Kidney (tissue), 14 donors: Measurements from ENCODE around the gene CYP2W1. TPM values are rescaled to one million over a fixed set of nuclear protein-coding genes. Genes with fewer than 3 reads are reported as not detected.

Source experiments
- DNase-seq, 5 donors: peaks; one replicate each; pipeline ENCODE4 v3.0.0-alpha.2; 2013 to 2020
- FAIRE-seq: peaks from 2 replicates; lab custom pipeline; 2012; peaks lifted over from hg19 to GRCh38; lab: Jason Lieb, UNC
- H3K27ac ChIP-seq, 2 donors: one replicate each; pipeline ENCODE4 v1.7.0; 2013; ENCODE audit warnings: low read depth in 2 of 2, low read length in 2 of 2, inconsistent platforms in 1 of 2
- H3K27me3 ChIP-seq: one replicate; pipeline ENCODE4 v1.7.1; 2013; ENCODE audit warnings: low read length, inconsistent platforms; ENCODE audit not compliant: control insufficient read depth, insufficient read depth
- H3K36me3 ChIP-seq, 3 donors: one replicate each; pipeline versions ENCODE4 v1.7.0 to v1.7.1; 2013; ENCODE audit warnings: low read length in 3 of 3, control low read depth in 1 of 3, inconsistent platforms in 1 of 3; ENCODE audit not compliant: insufficient read depth in 3 of 3, control insufficient read depth in 2 of 3
- H3K4me1 ChIP-seq, 3 donors: one replicate each; pipeline versions ENCODE4 v1.7.0 to v1.7.1; 2013; ENCODE audit warnings: low read length in 3 of 3, inconsistent platforms in 1 of 3, low read depth in 1 of 3; ENCODE audit not compliant: control insufficient read depth in 2 of 3, insufficient read depth in 2 of 3
- H3K4me3 ChIP-seq, 3 donors: one replicate each; pipeline versions ENCODE4 v1.7.0 to v1.8.1; 2013; ENCODE audit warnings: low read length in 3 of 3, control low read depth in 1 of 3, inconsistent platforms in 1 of 3
- H3K9ac ChIP-seq, 3 donors: one replicate each; pipeline versions ENCODE4 v1.7.0 to v1.7.1; 2013; ENCODE audit warnings: low read length in 3 of 3, control low read depth in 1 of 3, inconsistent platforms in 1 of 3
- H3K9me3 ChIP-seq, 3 donors: one replicate each; pipeline versions ENCODE4 v1.7.0 to v1.7.1; 2013; ENCODE audit warnings: low read length in 3 of 3, control low read depth in 1 of 3, inconsistent platforms in 1 of 3; ENCODE audit not compliant: control insufficient read depth in 2 of 3, insufficient read depth in 1 of 3
- CTCF ChIP-seq: IDR thresholded peaks from 3 replicates; pipeline ENCODE4 v1.5.1; 2012; ENCODE audit warnings: mild to moderate bottlenecking, moderate library complexity, borderline replicate concordance; ENCODE audit not compliant: insufficient read depth; ENCODE audit errors: extremely low read depth
- intact Hi-C: fragments of 100-400 bp; cut with DNase I; formaldehyde crosslinking; loops from one replicate; pipeline ENCODE4 v1.11.1; 2022
- polyA plus RNA-seq: library from polyadenylated mRNA; stranded (reverse); fragments of 350-450 nt; fragmentation: Illumina TruSeq; extraction: RNeasy Lipid Tissue Mini Kit (QIAGEN cat#74804); gene quantifications from one replicate; pipeline ENCODE4 v1.2.3, GENCODE V29; 2014; ENCODE audit warnings: low read depth, low replicate concordance; ENCODE audit not compliant: insufficient read depth
- total RNA-seq: library from RNA; stranded (reverse); fragmentation: NEBNext Ultra II Directional; extraction: Animal tissue kit (Norgen Biotek cat#: 25700); gene quantifications from one replicate; pipeline ENCODE4 v1.2.1, GENCODE V29; 2021
- donor health status: control.
- donor health status: control.
- donor health status: control.
- donor health status: control.
- donor health status: control.
- donor health status: DM: yes; HTN: yes; CAD: no.
- donor health status: Normal renal cell carcinoma (clear cell type).

CYP2W1 gene
- total and polyA plus RNA-seq, 2 donors from 2014 or later = 0.13 to 0.17 TPM

GRCh38 chr7:1013581-1013980 is 30.6 kb downstream of the CYP2W1 start:
- Histone ChIP-seq H3K4me1 (peaks cover 0 to 14% (median 4%) of the 10 kb centered on the region in 3 donors), H3K9ac (no peak overlapping the region), H3K36me3 (peaks cover 2 to 4% (median 2%) of the 10 kb centered on the region in 3 donors), H3K27ac (no peak overlapping the region), H3K27me3 (no peaks in the 10 kb centered on the region), H3K4me3 (no peak overlapping the region), H3K9me3 (peaks cover 0 to 2% (median 0%) of the 10 kb centered on the region in 3 donors)
- no peak for DNase-seq
- FAIRE-seq = no peak
- intact Hi-C loops = no loop called here
- TF ChIP-seq CTCF = no peak

GRCh38 chr7:1014681-1015080 is 31.7 kb downstream of the CYP2W1 start:
- intact Hi-C loops = no loop called here
- H3K4me1 ChIP-seq = peaks cover 0 to 14% (median 4%) of the 10 kb centered on the region in 3 donors
- H3K27me3 ChIP-seq = no peaks in the 10 kb centered on the region
- no peak overlapping the region for H3K27ac ChIP-seq
- H3K4me3 ChIP-seq = no peak overlapping the region
- DNase-seq = no peak
- TF ChIP-seq CTCF = no peak
- peaks cover 0 to 3% (median 2%) of the 10 kb centered on the region in 3 donors for H3K36me3 ChIP-seq
- H3K9me3 ChIP-seq = no peaks in the 10 kb centered on the region
- FAIRE-seq = no peak
- H3K9ac ChIP-seq = no peak overlapping the region

GRCh38 chr7:1015196-1016121 is 32.5 kb downstream of the CYP2W1 start:
- H3K9me3 ChIP-seq = no peaks in the 10 kb centered on the region
- FAIRE-seq = no peak
- intact Hi-C loops = no loop called here
- TF ChIP-seq CTCF = no peak
- H3K36me3 ChIP-seq = peaks cover 0 to 2% (median 0%) of the 10 kb centered on the region in 3 donors
- no peaks in the 10 kb centered on the region for H3K27me3 ChIP-seq
- DNase-seq = peak in 3 of 5 donors; percentile 48 to 67 (median 65)
- H3K9ac ChIP-seq = no peak overlapping the region
- no peak overlapping the region for H3K27ac ChIP-seq
- no peak overlapping the region for H3K4me3 ChIP-seq
- H3K4me1 ChIP-seq = peaks cover 0 to 14% (median 4%) of the 10 kb centered on the region in 3 donors
